Type B pancreatic cell (in vitro differentiated cells): ENCODE data around the gene UNC119. TPM values are rescaled to one million over a fixed set of nuclear protein-coding genes. Genes with fewer than 3 reads are reported as not detected.

ENCODE experiments used
- DNase-seq: peaks from one replicate; pipeline ENCODE4 v3.0.0; 2021; ENCODE audit warnings: mixed read lengths; ENCODE audit not compliant: unreplicated experiment; ENCODE audit errors: extremely low spot score
- H3K27ac Mint-ChIP-seq: 2 replicates; pipeline ENCODE4 v1.8.0; 2021; ENCODE audit warnings: mild to moderate bottlenecking, mixed read lengths
- H3K27me3 Mint-ChIP-seq: 2 replicates; pipeline ENCODE4 v1.8.0; 2021; ENCODE audit warnings: mixed read lengths
- H3K36me3 Mint-ChIP-seq: 2 replicates; pipeline ENCODE4 v1.8.0; 2021; ENCODE audit warnings: mixed read lengths
- H3K4me1 Mint-ChIP-seq: one replicate; pipeline ENCODE4 v1.8.0; 2021; ENCODE audit warnings: mixed read lengths; ENCODE audit not compliant: unreplicated experiment
- H3K4me3 Mint-ChIP-seq: 2 replicates; pipeline ENCODE4 v1.8.0; 2021; ENCODE audit warnings: mild to moderate bottlenecking, mixed read lengths
- H3K9me3 Mint-ChIP-seq: 2 replicates; pipeline ENCODE4 v1.8.0; 2021; ENCODE audit warnings: mixed read lengths
- CTCF ChIP-seq: fragments of 200-600 bp; sonication (generic); conservative IDR thresholded peaks from 2 replicates; pipeline ENCODE4 v1.5.0; 2021; ENCODE audit warnings: antibody characterized with exemption, mild to moderate bottlenecking
- total RNA-seq: library from RNA; stranded (reverse); gene quantifications from 2 replicates; pipeline ENCODE4 v1.2.1, GENCODE V29; 2021; ENCODE audit warnings: low replicate concordance

The UNC119 gene
- total RNA-seq, 1 donor from 2014 or later, result 52.2 TPM

GRCh38 chr17:28532050-28532960 is 20.1 kb downstream of the UNC119 start:
- peaks cover 13% of the 10 kb centered on the region for H3K4me1 Mint-ChIP-seq
- H3K36me3 Mint-ChIP-seq, result no peaks in the 10 kb centered on the region
- DNase-seq, result no peak
- H3K27me3 Mint-ChIP-seq, result no peaks in the 10 kb centered on the region
- H3K27ac Mint-ChIP-seq, result no peak overlapping the region
- no peak overlapping the region for H3K4me3 Mint-ChIP-seq
- no peak for TF ChIP-seq CTCF
- no peaks in the 10 kb centered on the region for H3K9me3 Mint-ChIP-seq

- Mint-ChIP-seq H3K27ac (no peak overlapping the region), H3K4me1 (peaks cover 20% of the 10 kb centered on the region), H3K4me3 (no peak overlapping the region), H3K9me3 (no peaks in the 10 kb centered on the region), H3K36me3 (no peaks in the 10 kb centered on the region), H3K27me3 (no peaks in the 10 kb centered on the region)
- DNase-seq, result no peak
- no peak for TF ChIP-seq CTCF
Observed at GRCh38 chr17:28530926-28531325, 21.5 kb downstream of the UNC119 start.

GRCh38 chr17:28530250-28530649 is 22.2 kb downstream of the UNC119 start:
- Mint-ChIP-seq H3K9me3 (no peaks in the 10 kb centered on the region), H3K27ac (no peak overlapping the region), H3K36me3 (no peaks in the 10 kb centered on the region), H3K4me3 (no peak overlapping the region), H3K4me1 (peaks cover 27% of the 10 kb centered on the region), H3K27me3 (no peaks in the 10 kb centered on the region)
- DNase-seq, result no peak
- no peak for TF ChIP-seq CTCF

GRCh38 chr17:28529013-28529400 is 23.4 kb downstream of the UNC119 start:
- no peak overlapping the region for H3K4me3 Mint-ChIP-seq
- no peak for DNase-seq
- H3K4me1 Mint-ChIP-seq, result peaks cover 33% of the 10 kb centered on the region
- no peaks in the 10 kb centered on the region for H3K27me3 Mint-ChIP-seq
- no peak for TF ChIP-seq CTCF
- H3K36me3 Mint-ChIP-seq, result no peaks in the 10 kb centered on the region
- no peak overlapping the region for H3K27ac Mint-ChIP-seq
- H3K9me3 Mint-ChIP-seq, result no peaks in the 10 kb centered on the region

- DNase-seq, result no peak
- no peaks in the 10 kb centered on the region for H3K36me3 Mint-ChIP-seq
- no peaks in the 10 kb centered on the region for H3K27me3 Mint-ChIP-seq
- H3K4me1 Mint-ChIP-seq, result peaks cover 31% of the 10 kb centered on the region
- H3K27ac Mint-ChIP-seq, result no peak overlapping the region
- H3K4me3 Mint-ChIP-seq, result no peak overlapping the region
- no peak for TF ChIP-seq CTCF
- H3K9me3 Mint-ChIP-seq, result no peaks in the 10 kb centered on the region
Observed at GRCh38 chr17:28528327-28529012, 24.0 kb downstream of the UNC119 start.
